Neural cell (in vitro differentiated cells): ENCODE data around the gene ORC1. TPM values are rescaled to one million over a fixed set of nuclear protein-coding genes. Genes with fewer than 3 reads are reported as not detected.

Experiments used
- H2AFZ ChIP-seq: fragments of 200-600, 300-800 bp; sonication (generic), shearing (Covaris generic); 2 replicates; pipeline ENCODE4 v1.6.0; 2014; ENCODE audit warnings: low read depth, mild to moderate bottlenecking, antibody characterized with exemption, low read length, moderate library complexity
- H3F3A ChIP-seq: fragments of 200-600 bp; shearing (Covaris generic); 2 replicates; pipeline ENCODE4 v1.6.1; 2016; ENCODE audit warnings: mild to moderate bottlenecking, moderate library complexity, mixed read lengths, antibody characterized with exemption, low read length; ENCODE audit not compliant: insufficient read depth, poor library complexity, severe bottlenecking
- H3K27ac ChIP-seq: fragments of 200-600, 300-800 bp; sonication (generic), shearing (Covaris generic); 2 replicates; pipeline ENCODE4 v1.5.1; 2014; ENCODE audit warnings: mild to moderate bottlenecking, low read length, moderate library complexity
- H3K27me3 ChIP-seq: fragments of 300-800, 200-600 bp; sonication (generic), shearing (Covaris generic); 2 replicates; pipeline ENCODE4 v1.6.0; 2014; ENCODE audit warnings: mild to moderate bottlenecking, low read depth, low read length, moderate library complexity; ENCODE audit not compliant: insufficient read depth
- H3K36me3 ChIP-seq: fragments of 300-800, 200-600 bp; sonication (generic), shearing (Covaris generic); 2 replicates; pipeline ENCODE4 v1.5.1; 2014; ENCODE audit warnings: mild to moderate bottlenecking, antibody characterized with exemption, low read length, moderate library complexity; ENCODE audit not compliant: insufficient read depth
- H3K4me2 ChIP-seq: fragments of 300-800, 200-600 bp; sonication (generic), shearing (Covaris generic); 2 replicates; pipeline ENCODE4 v1.6.0; 2014; ENCODE audit warnings: mild to moderate bottlenecking, low read length
- H3K4me3 ChIP-seq: fragments of 300-800, 200-600 bp; sonication (generic), shearing (Covaris generic); 2 replicates; pipeline ENCODE4 v1.5.1; 2014; ENCODE audit warnings: mild to moderate bottlenecking, low read length, moderate library complexity
- H3K79me2 ChIP-seq: fragments of 200-600 bp; shearing (Covaris generic); replicated peaks from 2 replicates; pipeline ENCODE4 v1.6.0; 2014; ENCODE audit warnings: mild to moderate bottlenecking, low read length, moderate library complexity; ENCODE audit not compliant: insufficient read depth
- H3K9ac ChIP-seq: fragments of 300-800, 200-600 bp; sonication (generic), shearing (Covaris generic); 2 replicates; pipeline ENCODE4 v1.6.1; 2016; ENCODE audit warnings: mild to moderate bottlenecking, low read length, mixed read lengths
- H3K9me2 ChIP-seq: fragments of 200-600 bp; shearing (Covaris generic); 2 replicates; pipeline ENCODE4 v1.6.1; 2016; ENCODE audit warnings: mild to moderate bottlenecking, low read length, mixed read lengths; ENCODE audit not compliant: insufficient read depth
- H3K9me3 ChIP-seq: fragments of 200-600, 300-800 bp; sonication (generic), shearing (Covaris generic); 2 replicates; pipeline ENCODE4 v1.6.1; 2016; ENCODE audit warnings: mild to moderate bottlenecking, mixed run types, low read length, moderate library complexity, mixed read lengths
- H4K20me1 ChIP-seq: fragments of 200-600 bp; shearing (Covaris generic); 2 replicates; pipeline ENCODE4 v1.6.1; 2016; ENCODE audit warnings: mild to moderate bottlenecking, mixed run types; ENCODE audit not compliant: insufficient read depth
- EP300 ChIP-seq: fragments of 450-650 bp; conservative IDR thresholded peaks from 2 replicates; pipeline ENCODE4 v1.6.1; 2014; ENCODE audit warnings: antibody characterized with exemption, mild to moderate bottlenecking, moderate library complexity; ENCODE audit not compliant: poor library complexity, severe bottlenecking
- EZH2 ChIP-seq: fragments of 200-600, 300-800 bp; shearing (Covaris generic), sonication (generic); IDR thresholded peaks from 2 replicates; pipeline ENCODE4 v1.6.1; 2014; ENCODE audit warnings: antibody characterized with exemption, low read length, borderline replicate concordance, mild to moderate bottlenecking; ENCODE audit not compliant: insufficient read depth, poor library complexity, severe bottlenecking
- MXI1 ChIP-seq: fragments of 450-650 bp; conservative IDR thresholded peaks from 2 replicates; pipeline ENCODE4 v1.6.1; 2014; ENCODE audit warnings: antibody characterized with exemption, mild to moderate bottlenecking; ENCODE audit not compliant: poor library complexity, severe bottlenecking
- POLR2AphosphoS5 ChIP-seq: IDR thresholded peaks from 2 replicates; pipeline ENCODE4 v1.6.1; 2012
- RAD21 ChIP-seq: fragments of 450-650 bp; conservative IDR thresholded peaks from 2 replicates; pipeline ENCODE4 v1.6.1; 2014; ENCODE audit warnings: antibody characterized with exemption, mild to moderate bottlenecking, moderate library complexity
- SMC3 ChIP-seq: fragments of 450-650 bp; conservative IDR thresholded peaks from 2 replicates; pipeline ENCODE4 v1.6.1; 2014; ENCODE audit warnings: antibody characterized with exemption, mild to moderate bottlenecking, moderate library complexity; ENCODE audit not compliant: poor library complexity
- TAF1 ChIP-seq: IDR thresholded peaks from 2 replicates; pipeline ENCODE4 v1.6.1; 2012; ENCODE audit warnings: low read depth
- polyA plus RNA-seq: library from polyadenylated mRNA; depleted of rRNA; stranded (reverse); fragments of >200 nt; gene quantifications from 2 replicates; pipeline ENCODE4 v1.2.3, GENCODE V29; 2014
- TF ChIP-seq, protein P1 (sequence below): fragments of 450-650 bp; IDR thresholded peaks from 2 replicates; pipeline ENCODE4 v1.5.1; 2014; ENCODE audit warnings: antibody characterized with exemption, mild to moderate bottlenecking, moderate library complexity; ENCODE audit not compliant: poor library complexity, severe bottlenecking
- TF ChIP-seq, protein P2 (sequence below): IDR thresholded peaks from 2 replicates; pipeline ENCODE4 v1.6.1; 2012; ENCODE audit warnings: borderline replicate concordance

The ORC1 gene
- polyA plus RNA-seq, 1 donor from 2014 or later, result 0.64 TPM

DNA sequence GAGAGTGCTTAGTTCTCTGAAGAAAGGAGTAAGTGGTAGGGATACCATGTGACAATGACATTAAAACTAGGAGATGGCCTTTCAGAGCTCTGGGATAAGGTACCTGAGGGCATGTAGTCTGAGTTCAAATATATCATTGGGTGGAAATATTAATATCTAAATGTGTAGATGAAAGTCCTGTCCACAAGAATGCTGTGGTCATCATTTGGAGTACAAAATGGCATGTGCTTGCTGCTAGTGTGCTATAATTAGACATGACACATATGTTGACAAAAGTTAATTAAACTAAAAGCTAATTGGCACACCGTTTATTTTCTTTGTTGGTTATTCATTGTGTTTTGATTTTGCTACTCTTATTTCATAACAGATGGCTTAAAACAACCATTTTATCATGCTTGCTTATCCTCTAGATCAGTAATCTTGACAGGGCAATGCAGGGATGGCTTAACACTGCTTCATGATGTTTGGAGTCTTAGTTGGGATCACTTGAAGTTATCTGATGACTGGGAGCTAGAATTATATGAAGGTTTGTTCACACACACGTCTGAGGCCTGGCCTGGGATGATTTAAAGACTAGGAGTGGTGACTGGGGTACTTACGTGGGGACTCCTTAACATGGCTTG is 69.2 kb downstream of the ORC1 start:
- H3K4me2 ChIP-seq, result no peak overlapping the region
- no peaks in the 10 kb centered on the region for H3K9me2 ChIP-seq
- no peaks in the 10 kb centered on the region for H4K20me1 ChIP-seq
- H3F3A ChIP-seq, result no peaks in the 10 kb centered on the region
- H3K27ac ChIP-seq, result no peak overlapping the region
- no peak overlapping the region for H3K9ac ChIP-seq
- H3K79me2 ChIP-seq, result no peaks in the 10 kb centered on the region
- no peak for TF ChIP-seq POLR2AphosphoS5
- TF ChIP-seq, protein P1, sequence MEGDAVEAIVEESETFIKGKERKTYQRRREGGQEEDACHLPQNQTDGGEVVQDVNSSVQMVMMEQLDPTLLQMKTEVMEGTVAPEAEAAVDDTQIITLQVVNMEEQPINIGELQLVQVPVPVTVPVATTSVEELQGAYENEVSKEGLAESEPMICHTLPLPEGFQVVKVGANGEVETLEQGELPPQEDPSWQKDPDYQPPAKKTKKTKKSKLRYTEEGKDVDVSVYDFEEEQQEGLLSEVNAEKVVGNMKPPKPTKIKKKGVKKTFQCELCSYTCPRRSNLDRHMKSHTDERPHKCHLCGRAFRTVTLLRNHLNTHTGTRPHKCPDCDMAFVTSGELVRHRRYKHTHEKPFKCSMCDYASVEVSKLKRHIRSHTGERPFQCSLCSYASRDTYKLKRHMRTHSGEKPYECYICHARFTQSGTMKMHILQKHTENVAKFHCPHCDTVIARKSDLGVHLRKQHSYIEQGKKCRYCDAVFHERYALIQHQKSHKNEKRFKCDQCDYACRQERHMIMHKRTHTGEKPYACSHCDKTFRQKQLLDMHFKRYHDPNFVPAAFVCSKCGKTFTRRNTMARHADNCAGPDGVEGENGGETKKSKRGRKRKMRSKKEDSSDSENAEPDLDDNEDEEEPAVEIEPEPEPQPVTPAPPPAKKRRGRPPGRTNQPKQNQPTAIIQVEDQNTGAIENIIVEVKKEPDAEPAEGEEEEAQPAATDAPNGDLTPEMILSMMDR, result no peak
- TF ChIP-seq, protein P2, sequence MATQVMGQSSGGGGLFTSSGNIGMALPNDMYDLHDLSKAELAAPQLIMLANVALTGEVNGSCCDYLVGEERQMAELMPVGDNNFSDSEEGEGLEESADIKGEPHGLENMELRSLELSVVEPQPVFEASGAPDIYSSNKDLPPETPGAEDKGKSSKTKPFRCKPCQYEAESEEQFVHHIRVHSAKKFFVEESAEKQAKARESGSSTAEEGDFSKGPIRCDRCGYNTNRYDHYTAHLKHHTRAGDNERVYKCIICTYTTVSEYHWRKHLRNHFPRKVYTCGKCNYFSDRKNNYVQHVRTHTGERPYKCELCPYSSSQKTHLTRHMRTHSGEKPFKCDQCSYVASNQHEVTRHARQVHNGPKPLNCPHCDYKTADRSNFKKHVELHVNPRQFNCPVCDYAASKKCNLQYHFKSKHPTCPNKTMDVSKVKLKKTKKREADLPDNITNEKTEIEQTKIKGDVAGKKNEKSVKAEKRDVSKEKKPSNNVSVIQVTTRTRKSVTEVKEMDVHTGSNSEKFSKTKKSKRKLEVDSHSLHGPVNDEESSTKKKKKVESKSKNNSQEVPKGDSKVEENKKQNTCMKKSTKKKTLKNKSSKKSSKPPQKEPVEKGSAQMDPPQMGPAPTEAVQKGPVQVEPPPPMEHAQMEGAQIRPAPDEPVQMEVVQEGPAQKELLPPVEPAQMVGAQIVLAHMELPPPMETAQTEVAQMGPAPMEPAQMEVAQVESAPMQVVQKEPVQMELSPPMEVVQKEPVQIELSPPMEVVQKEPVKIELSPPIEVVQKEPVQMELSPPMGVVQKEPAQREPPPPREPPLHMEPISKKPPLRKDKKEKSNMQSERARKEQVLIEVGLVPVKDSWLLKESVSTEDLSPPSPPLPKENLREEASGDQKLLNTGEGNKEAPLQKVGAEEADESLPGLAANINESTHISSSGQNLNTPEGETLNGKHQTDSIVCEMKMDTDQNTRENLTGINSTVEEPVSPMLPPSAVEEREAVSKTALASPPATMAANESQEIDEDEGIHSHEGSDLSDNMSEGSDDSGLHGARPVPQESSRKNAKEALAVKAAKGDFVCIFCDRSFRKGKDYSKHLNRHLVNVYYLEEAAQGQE, result no peak
- TF ChIP-seq SMC3, result no peak
- TF ChIP-seq EZH2, result no peak
- no peak for TF ChIP-seq RAD21
- TF ChIP-seq TAF1, result no peak
- TF ChIP-seq EP300, result no peak
- no peak for TF ChIP-seq MXI1
- H2AFZ ChIP-seq, result no peak overlapping the region
- H3K9me3 ChIP-seq, result no peaks in the 10 kb centered on the region
- no peaks in the 10 kb centered on the region for H3K27me3 ChIP-seq
- H3K4me3 ChIP-seq, result no peak overlapping the region
- no peaks in the 10 kb centered on the region for H3K36me3 ChIP-seq

DNA sequence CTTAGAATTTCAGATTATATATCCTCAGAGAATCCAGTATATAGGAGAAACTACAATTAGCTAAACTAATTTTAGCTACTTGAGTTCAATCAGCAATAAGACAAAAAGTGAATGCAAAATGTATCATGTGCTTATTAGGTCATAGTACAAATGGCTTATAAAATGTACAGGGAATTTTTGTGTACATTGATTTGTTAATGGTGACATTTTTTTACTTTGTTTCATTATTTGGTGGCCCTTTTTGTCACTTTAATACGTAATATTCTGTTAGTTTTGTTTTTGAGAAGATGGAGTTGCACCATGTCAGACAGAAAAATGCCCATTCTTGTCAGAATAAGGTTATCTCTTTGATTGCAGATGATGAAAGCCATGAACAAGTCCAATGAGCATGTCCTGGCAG is 71.8 kb downstream of the ORC1 start:
- no peak overlapping the region for H3K9ac ChIP-seq
- H3K36me3 ChIP-seq, result no peaks in the 10 kb centered on the region
- no peaks in the 10 kb centered on the region for H3K9me2 ChIP-seq
- H3K27me3 ChIP-seq, result no peaks in the 10 kb centered on the region
- no peaks in the 10 kb centered on the region for H4K20me1 ChIP-seq
- H3K9me3 ChIP-seq, result no peaks in the 10 kb centered on the region
- H3K79me2 ChIP-seq, result no peaks in the 10 kb centered on the region
- TF ChIP-seq, protein P2, result no peak
- TF ChIP-seq TAF1, result no peak
- H3K4me3 ChIP-seq, result no peak overlapping the region
- no peaks in the 10 kb centered on the region for H3F3A ChIP-seq
- H3K4me2 ChIP-seq, result no peak overlapping the region
- no peak overlapping the region for H2AFZ ChIP-seq
- no peak overlapping the region for H3K27ac ChIP-seq
